Kidney (tissue), 14 donors: ENCODE data around the gene UBE2D1. TPM values are rescaled to one million over a fixed set of nuclear protein-coding genes. Genes with fewer than 3 reads are reported as not detected.

Experiments used
- DNase-seq, 5 donors: peaks; one replicate each; pipeline ENCODE4 v3.0.0-alpha.2; 2013 to 2020
- FAIRE-seq: peaks from 2 replicates; lab custom pipeline; 2012; peaks lifted over from hg19 to GRCh38; lab: Jason Lieb, UNC
- H3K27ac ChIP-seq, 2 donors: one replicate each; pipeline ENCODE4 v1.7.0; 2013; ENCODE audit warnings: low read depth in 2 of 2, low read length in 2 of 2, inconsistent platforms in 1 of 2
- H3K27me3 ChIP-seq: one replicate; pipeline ENCODE4 v1.7.1; 2013; ENCODE audit warnings: low read length, inconsistent platforms; ENCODE audit not compliant: control insufficient read depth, insufficient read depth
- H3K36me3 ChIP-seq, 3 donors: one replicate each; pipeline versions ENCODE4 v1.7.0 to v1.7.1; 2013; ENCODE audit warnings: low read length in 3 of 3, control low read depth in 1 of 3, inconsistent platforms in 1 of 3; ENCODE audit not compliant: insufficient read depth in 3 of 3, control insufficient read depth in 2 of 3
- H3K4me1 ChIP-seq, 3 donors: one replicate each; pipeline versions ENCODE4 v1.7.0 to v1.7.1; 2013; ENCODE audit warnings: low read length in 3 of 3, inconsistent platforms in 1 of 3, low read depth in 1 of 3; ENCODE audit not compliant: control insufficient read depth in 2 of 3, insufficient read depth in 2 of 3
- H3K4me3 ChIP-seq, 3 donors: one replicate each; pipeline versions ENCODE4 v1.7.0 to v1.8.1; 2013; ENCODE audit warnings: low read length in 3 of 3, control low read depth in 1 of 3, inconsistent platforms in 1 of 3
- H3K9ac ChIP-seq, 3 donors: one replicate each; pipeline versions ENCODE4 v1.7.0 to v1.7.1; 2013; ENCODE audit warnings: low read length in 3 of 3, control low read depth in 1 of 3, inconsistent platforms in 1 of 3
- H3K9me3 ChIP-seq, 3 donors: one replicate each; pipeline versions ENCODE4 v1.7.0 to v1.7.1; 2013; ENCODE audit warnings: low read length in 3 of 3, control low read depth in 1 of 3, inconsistent platforms in 1 of 3; ENCODE audit not compliant: control insufficient read depth in 2 of 3, insufficient read depth in 1 of 3
- intact Hi-C: fragments of 100-400 bp; cut with DNase I; formaldehyde crosslinking; loops from one replicate; pipeline ENCODE4 v1.11.1; 2022
- polyA plus RNA-seq: library from polyadenylated mRNA; stranded (reverse); fragments of 350-450 nt; fragmentation: Illumina TruSeq; extraction: RNeasy Lipid Tissue Mini Kit (QIAGEN cat#74804); gene quantifications from one replicate; pipeline ENCODE4 v1.2.3, GENCODE V29; 2014; ENCODE audit warnings: low read depth, low replicate concordance; ENCODE audit not compliant: insufficient read depth
- total RNA-seq: library from RNA; stranded (reverse); fragmentation: NEBNext Ultra II Directional; extraction: Animal tissue kit (Norgen Biotek cat#: 25700); gene quantifications from one replicate; pipeline ENCODE4 v1.2.1, GENCODE V29; 2021
- TF ChIP-seq, protein P1 (sequence below): IDR thresholded peaks from 3 replicates; pipeline ENCODE4 v1.5.1; 2012; ENCODE audit warnings: mild to moderate bottlenecking, moderate library complexity, borderline replicate concordance; ENCODE audit not compliant: insufficient read depth; ENCODE audit errors: extremely low read depth
- donor health status: control.
- donor health status: control.
- donor health status: control.
- donor health status: control.
- donor health status: control.
- donor health status: DM: yes; HTN: yes; CAD: no.
- donor health status: Normal renal cell carcinoma (clear cell type).

Gene UBE2D1
- total and polyA plus RNA-seq, 2 donors from 2014 or later: 12.0 to 15.4 TPM

- Histone ChIP-seq H3K27me3 (no peaks in the 10 kb centered on the region), H3K9me3 (no peaks in the 10 kb centered on the region), H3K4me1 (no peaks in the 10 kb centered on the region), H3K27ac (no peak overlapping the region), H3K36me3 (no peaks in the 10 kb centered on the region), H3K9ac (no peak overlapping the region), H3K4me3 (no peak overlapping the region)
- DNase-seq (no peak), FAIRE-seq (no peak)
- TF ChIP-seq, protein P1, sequence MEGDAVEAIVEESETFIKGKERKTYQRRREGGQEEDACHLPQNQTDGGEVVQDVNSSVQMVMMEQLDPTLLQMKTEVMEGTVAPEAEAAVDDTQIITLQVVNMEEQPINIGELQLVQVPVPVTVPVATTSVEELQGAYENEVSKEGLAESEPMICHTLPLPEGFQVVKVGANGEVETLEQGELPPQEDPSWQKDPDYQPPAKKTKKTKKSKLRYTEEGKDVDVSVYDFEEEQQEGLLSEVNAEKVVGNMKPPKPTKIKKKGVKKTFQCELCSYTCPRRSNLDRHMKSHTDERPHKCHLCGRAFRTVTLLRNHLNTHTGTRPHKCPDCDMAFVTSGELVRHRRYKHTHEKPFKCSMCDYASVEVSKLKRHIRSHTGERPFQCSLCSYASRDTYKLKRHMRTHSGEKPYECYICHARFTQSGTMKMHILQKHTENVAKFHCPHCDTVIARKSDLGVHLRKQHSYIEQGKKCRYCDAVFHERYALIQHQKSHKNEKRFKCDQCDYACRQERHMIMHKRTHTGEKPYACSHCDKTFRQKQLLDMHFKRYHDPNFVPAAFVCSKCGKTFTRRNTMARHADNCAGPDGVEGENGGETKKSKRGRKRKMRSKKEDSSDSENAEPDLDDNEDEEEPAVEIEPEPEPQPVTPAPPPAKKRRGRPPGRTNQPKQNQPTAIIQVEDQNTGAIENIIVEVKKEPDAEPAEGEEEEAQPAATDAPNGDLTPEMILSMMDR: no peak
- intact Hi-C loops: no loop called here
These were observed 30.6 kb upstream of the UBE2D1 start for GRCh38 chr10:58304099-58304633.

- Histone ChIP-seq H3K27me3 (no peaks in the 10 kb centered on the region), H3K27ac (no peak overlapping the region), H3K4me3 (no peak overlapping the region), H3K9ac (no peak overlapping the region), H3K36me3 (no peaks in the 10 kb centered on the region), H3K9me3 (no peaks in the 10 kb centered on the region), H3K4me1 (no peaks in the 10 kb centered on the region)
- FAIRE-seq (no peak), DNase-seq (no peak)
- intact Hi-C loops: no loop called here
- TF ChIP-seq, protein P1: no peak
These were observed 29.0 kb upstream of the UBE2D1 start for GRCh38 chr10:58305821-58306220.

- DNase-seq (no peak), FAIRE-seq (no peak)
- H3K36me3 ChIP-seq: no peaks in the 10 kb centered on the region
- H3K9ac ChIP-seq: no peak overlapping the region
- intact Hi-C loops: no loop called here
- TF ChIP-seq, protein P1: no peak
- no peaks in the 10 kb centered on the region for H3K27me3 ChIP-seq
- H3K4me1 ChIP-seq: no peaks in the 10 kb centered on the region
- H3K9me3 ChIP-seq: no peaks in the 10 kb centered on the region
- H3K27ac ChIP-seq: no peak overlapping the region
- no peak overlapping the region for H3K4me3 ChIP-seq
These were observed 27.1 kb upstream of the UBE2D1 start for GRCh38 chr10:58307676-58308075.

DNA sequence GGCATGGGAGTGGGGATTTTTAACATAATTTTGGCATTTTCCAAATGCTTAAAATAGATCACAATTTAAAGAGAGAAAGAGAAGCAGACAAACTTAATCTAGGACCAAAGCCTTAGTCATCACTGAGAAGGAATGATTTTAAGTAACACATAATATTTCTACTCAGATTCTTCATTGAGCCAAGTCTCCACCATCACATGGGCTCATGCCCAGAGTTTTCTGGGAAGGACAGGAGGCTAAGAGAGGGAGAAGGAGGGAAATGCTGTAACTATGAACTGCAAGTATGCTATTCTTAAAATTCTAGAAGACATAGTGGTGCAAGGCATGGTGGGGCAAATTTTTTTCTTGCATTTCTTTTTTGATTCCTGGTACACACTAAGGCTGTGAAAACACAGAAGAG, 23.8 kb upstream of the UBE2D1 start:
- FAIRE-seq (no peak), DNase-seq (no peak)
- intact Hi-C loops: no loop called here
- H3K36me3 ChIP-seq: no peaks in the 10 kb centered on the region
- H3K9ac ChIP-seq: no peak overlapping the region
- no peak overlapping the region for H3K27ac ChIP-seq
- TF ChIP-seq, protein P1: no peak
- H3K27me3 ChIP-seq: no peaks in the 10 kb centered on the region
- H3K9me3 ChIP-seq: no peaks in the 10 kb centered on the region
- H3K4me1 ChIP-seq: no peaks in the 10 kb centered on the region
- H3K4me3 ChIP-seq: no peak overlapping the region
